ENCODE results near the gene PSMB11. TPM values are rescaled to one million over a fixed set of nuclear protein-coding genes. Genes with fewer than 3 reads are reported as not detected.

The PSMB11 gene
- not detected for total RNA-seq

- DNase-seq (ENCODE audit: low spot score in 2 of 2) = no peak
- Histone ChIP-seq H3K27ac (no peak within 1 kb of the TSS), H3K27me3 (no peaks in the 10 kb centered on the region), H3K4me3 (no peak within 1 kb of the TSS), H3K36me3 (no peaks in the 10 kb centered on the region), H3K9me3 (no peaks in the 10 kb centered on the region), H3K4me1 (no peaks in the 10 kb centered on the region)
- TF ChIP-seq CTCF (IDR thresholded peaks at IDR 0.05) (no peak), EP300 (IDR thresholded peaks at IDR 0.05) (no peak), POLR2A (IDR thresholded peaks at IDR 0.05) (no peak), POLR2AphosphoS5 (IDR thresholded peaks at IDR 0.05) (no peak)
- 95% methylated on average over 31 of the region's 36 CpGs for WGBS
Observed at GRCh38 chr14:23042162-23042965, at the start of gene PSMB11. PSMB11 (plus strand) TSS chr14:23042212; CDS start chr14:23042226, 14 bp downstream.

- no peak for DNase-seq (ENCODE audit: low spot score in 2 of 2)
- peaks cover 5% of the 10 kb centered on the region for H3K4me1 ChIP-seq
- peaks cover 25% of the 10 kb centered on the region for H3K36me3 ChIP-seq
- H3K27me3 ChIP-seq = no peaks in the 10 kb centered on the region
- H3K9me3 ChIP-seq = no peaks in the 10 kb centered on the region
- no peak overlapping the region for H3K4me3 ChIP-seq
- no peak for TF ChIP-seq EP300 (IDR thresholded peaks at IDR 0.05)
- no peak for TF ChIP-seq CTCF (IDR thresholded peaks at IDR 0.05)
- no peak for TF ChIP-seq POLR2A (IDR thresholded peaks at IDR 0.05)
- TF ChIP-seq POLR2AphosphoS5 (IDR thresholded peaks at IDR 0.05) = no peak
- no peak overlapping the region for H3K27ac ChIP-seq
Observed at GRCh38 chr14:22993517-22993916, 48.5 kb upstream of the PSMB11 start.

GRCh38 chr14:22994762-22995275 is 47.2 kb upstream of the PSMB11 start:
- Histone ChIP-seq H3K9me3 (no peaks in the 10 kb centered on the region), H3K36me3 (peaks cover 26% of the 10 kb centered on the region), H3K4me1 (peaks cover 5% of the 10 kb centered on the region), H3K27ac (no peak overlapping the region), H3K4me3 (no peak overlapping the region), H3K27me3 (no peaks in the 10 kb centered on the region)
- DNase-seq (ENCODE audit: low spot score in 2 of 2) = no peak
- TF ChIP-seq POLR2AphosphoS5 (IDR thresholded peaks at IDR 0.05) (no peak), CTCF (IDR thresholded peaks at IDR 0.05) (peak; percentile 4 to 24)
- WGBS = 27% methylated on average over 4 of the region's 4 CpGs

GRCh38 chr14:22995889-22996625 is 46.0 kb upstream of the PSMB11 start:
- H3K9me3 ChIP-seq = no peaks in the 10 kb centered on the region
- no peaks in the 10 kb centered on the region for H3K27me3 ChIP-seq
- no peak for DNase-seq (ENCODE audit: low spot score in 2 of 2)
- no peak overlapping the region for H3K4me3 ChIP-seq
- H3K4me1 ChIP-seq = peaks cover 5% of the 10 kb centered on the region
- H3K36me3 ChIP-seq = peaks cover 19% of the 10 kb centered on the region
- WGBS = 88% methylated on average over 7 of the region's 9 CpGs
- no peak for TF ChIP-seq EP300 (IDR thresholded peaks at IDR 0.05)
- TF ChIP-seq POLR2A (IDR thresholded peaks at IDR 0.05) = no peak
- no peak for TF ChIP-seq CTCF (IDR thresholded peaks at IDR 0.05)
- no peak for TF ChIP-seq POLR2AphosphoS5 (IDR thresholded peaks at IDR 0.05)
- no peak overlapping the region for H3K27ac ChIP-seq

Measured in suprapubic skin (tissue), 4 donors.